Measurements from ENCODE around the gene OR10X1.

DNA sequence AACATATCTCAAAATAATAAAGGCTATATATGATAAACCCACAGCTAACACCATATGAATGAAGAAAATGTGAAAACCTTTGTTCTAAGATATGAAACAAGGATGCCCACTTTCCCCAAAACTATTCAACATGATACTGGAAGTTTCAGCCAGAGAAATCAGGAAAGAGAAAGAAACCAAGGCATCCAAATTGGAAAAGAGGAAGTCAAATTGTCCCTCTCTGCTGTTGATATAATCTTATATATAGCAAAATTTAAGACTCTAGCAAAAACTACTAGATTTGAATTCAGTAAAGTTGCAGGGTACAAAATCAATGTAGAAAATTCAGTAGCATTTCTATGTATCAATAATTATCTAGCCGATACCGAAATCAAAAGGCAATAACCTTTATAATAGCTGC, 21.0 kb upstream of the OR10X1 start:
- TF ChIP-seq, protein P1, sequence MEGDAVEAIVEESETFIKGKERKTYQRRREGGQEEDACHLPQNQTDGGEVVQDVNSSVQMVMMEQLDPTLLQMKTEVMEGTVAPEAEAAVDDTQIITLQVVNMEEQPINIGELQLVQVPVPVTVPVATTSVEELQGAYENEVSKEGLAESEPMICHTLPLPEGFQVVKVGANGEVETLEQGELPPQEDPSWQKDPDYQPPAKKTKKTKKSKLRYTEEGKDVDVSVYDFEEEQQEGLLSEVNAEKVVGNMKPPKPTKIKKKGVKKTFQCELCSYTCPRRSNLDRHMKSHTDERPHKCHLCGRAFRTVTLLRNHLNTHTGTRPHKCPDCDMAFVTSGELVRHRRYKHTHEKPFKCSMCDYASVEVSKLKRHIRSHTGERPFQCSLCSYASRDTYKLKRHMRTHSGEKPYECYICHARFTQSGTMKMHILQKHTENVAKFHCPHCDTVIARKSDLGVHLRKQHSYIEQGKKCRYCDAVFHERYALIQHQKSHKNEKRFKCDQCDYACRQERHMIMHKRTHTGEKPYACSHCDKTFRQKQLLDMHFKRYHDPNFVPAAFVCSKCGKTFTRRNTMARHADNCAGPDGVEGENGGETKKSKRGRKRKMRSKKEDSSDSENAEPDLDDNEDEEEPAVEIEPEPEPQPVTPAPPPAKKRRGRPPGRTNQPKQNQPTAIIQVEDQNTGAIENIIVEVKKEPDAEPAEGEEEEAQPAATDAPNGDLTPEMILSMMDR (IDR thresholded peaks at IDR 0.05) = no peak
- TF ChIP-seq POLR2AphosphoS5 (IDR thresholded peaks at IDR 0.05) (no peak), POLR2A (IDR thresholded peaks at IDR 0.05) (no peak)
